HL-60 (cell line): ENCODE data around the gene GALNT6.

ENCODE experiments used
- POLR2AphosphoS5 ChIP-seq: IDR thresholded peaks from 2 replicates; pipeline ENCODE4 v1.6.1; 2012; ENCODE audit warnings: low read depth
- TF ChIP-seq, protein P1 (sequence below): IDR thresholded peaks from one replicate; pipeline ENCODE4 v1.5.1; 2011; ENCODE audit warnings: low read length, control low read depth, inconsistent platforms; ENCODE audit not compliant: insufficient read depth

DNA sequence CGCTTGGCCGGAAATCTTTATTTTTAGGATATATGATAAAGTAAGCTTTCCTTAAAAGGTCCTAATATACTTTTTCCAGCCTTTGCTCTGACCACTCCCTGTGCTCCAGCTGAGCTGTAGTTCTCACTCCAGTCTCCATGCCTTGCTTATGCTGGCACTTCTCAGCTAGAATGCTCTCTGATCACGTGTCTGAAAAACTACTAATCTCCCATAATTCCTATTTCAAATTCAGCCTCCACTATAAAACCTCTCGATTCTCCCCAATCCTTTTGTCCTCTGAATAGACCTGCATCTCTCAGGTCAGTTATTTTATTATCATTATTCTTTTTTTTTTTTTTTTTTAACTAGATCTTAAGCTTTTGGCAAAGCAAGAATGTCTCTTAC is 70.9 kb downstream of the GALNT6 start:
- TF ChIP-seq POLR2AphosphoS5: no peak
- TF ChIP-seq, protein P1, sequence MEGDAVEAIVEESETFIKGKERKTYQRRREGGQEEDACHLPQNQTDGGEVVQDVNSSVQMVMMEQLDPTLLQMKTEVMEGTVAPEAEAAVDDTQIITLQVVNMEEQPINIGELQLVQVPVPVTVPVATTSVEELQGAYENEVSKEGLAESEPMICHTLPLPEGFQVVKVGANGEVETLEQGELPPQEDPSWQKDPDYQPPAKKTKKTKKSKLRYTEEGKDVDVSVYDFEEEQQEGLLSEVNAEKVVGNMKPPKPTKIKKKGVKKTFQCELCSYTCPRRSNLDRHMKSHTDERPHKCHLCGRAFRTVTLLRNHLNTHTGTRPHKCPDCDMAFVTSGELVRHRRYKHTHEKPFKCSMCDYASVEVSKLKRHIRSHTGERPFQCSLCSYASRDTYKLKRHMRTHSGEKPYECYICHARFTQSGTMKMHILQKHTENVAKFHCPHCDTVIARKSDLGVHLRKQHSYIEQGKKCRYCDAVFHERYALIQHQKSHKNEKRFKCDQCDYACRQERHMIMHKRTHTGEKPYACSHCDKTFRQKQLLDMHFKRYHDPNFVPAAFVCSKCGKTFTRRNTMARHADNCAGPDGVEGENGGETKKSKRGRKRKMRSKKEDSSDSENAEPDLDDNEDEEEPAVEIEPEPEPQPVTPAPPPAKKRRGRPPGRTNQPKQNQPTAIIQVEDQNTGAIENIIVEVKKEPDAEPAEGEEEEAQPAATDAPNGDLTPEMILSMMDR: no peak
